Gastroesophageal sphincter (tissue), 4 donors: ENCODE data around the gene SLC43A1. TPM values are rescaled to one million over a fixed set of nuclear protein-coding genes. Genes with fewer than 3 reads are reported as not detected.
A peak's percentile ranks its signal among the peaks of the same experiment; 100 is the strongest.

Experiments used
- ATAC-seq: fragments of 150-250 bp; one replicate; pipeline ENCODE4 v1.9.1; 2016; ENCODE audit warnings: mild to moderate bottlenecking, moderate library complexity
- H3K27ac ChIP-seq, 4 donors: fragments of 200-600 bp; sonication (generic) in 3 of 4; 1 replicate in 3 of 4; 2 replicates in 1 of 4; pipeline ENCODE4 v1.5.1; 2016 to 2019
- H3K27me3 ChIP-seq: fragments of 200-600 bp; sonication (generic); one replicate; pipeline ENCODE4 v1.5.1; 2019
- H3K36me3 ChIP-seq, 2 donors: fragments of 200-600 bp; sonication (generic); one replicate each; pipeline ENCODE4 v1.5.1; 2019; ENCODE audit warnings: control low read depth in 1 of 2
- H3K4me1 ChIP-seq, 3 donors: fragments of 200-600 bp; sonication (generic); 1 replicate in 2 of 3; 2 replicates in 1 of 3; pipeline ENCODE4 v1.5.1; 2016 to 2019; ENCODE audit warnings: control low read depth in 2 of 3
- H3K4me3 ChIP-seq, 2 donors: fragments of 200-600 bp; sonication (generic); one replicate each; pipeline ENCODE4 v1.5.1; 2019; ENCODE audit warnings: mild to moderate bottlenecking in 1 of 2, moderate library complexity in 1 of 2
- H3K9me3 ChIP-seq, 3 donors: fragments of 200-600 bp; sonication (generic); one replicate each; pipeline ENCODE4 v1.5.1; 2017 to 2019; ENCODE audit warnings: control low read depth in 2 of 3
- CTCF ChIP-seq, 4 experiments: fragments of 200-600 bp in 2 of 4; fragments of 450-650 bp in 2 of 4; sonication (generic) in 1 of 4; IDR thresholded peaks; one replicate each; pipeline ENCODE4 v1.5.1; 2017 to 2019; ENCODE audit warnings: antibody characterized with exemption in 4 of 4, mild to moderate bottlenecking in 2 of 4, moderate library complexity in 2 of 4
- EP300 ChIP-seq: sonication (generic); formaldehyde crosslinking; IDR thresholded peaks from one replicate; pipeline ENCODE4 v1.6.1; 2017; ENCODE audit warnings: antibody characterized with exemption, mild to moderate bottlenecking
- POLR2A ChIP-seq, 2 donors: fragments of 450-650 bp; IDR thresholded peaks; one replicate each; pipeline ENCODE4 v1.6.1; 2017; ENCODE audit warnings: antibody characterized with exemption in 2 of 2, mild to moderate bottlenecking in 2 of 2, moderate library complexity in 1 of 2
- POLR2AphosphoS5 ChIP-seq: sonication (generic); formaldehyde crosslinking; IDR thresholded peaks from one replicate; pipeline ENCODE4 v1.6.1; 2017; ENCODE audit warnings: antibody characterized with exemption
- WGBS, 2 donors: methylation state at CpG; one replicate each; pipeline ENCODE4 v1.1.5; 2018; ENCODE audit warnings: low coverage in 1 of 2; 5-methylcytosine and 5-hydroxymethylcytosine counted together
- total RNA-seq, 4 donors: library from RNA; depleted of rRNA; stranded (reverse); fragments of >200 nt; gene quantifications; one replicate each; pipeline ENCODE4 v1.1.0, GENCODE V29; 2016

The SLC43A1 gene
- total RNA-seq, 4 donors from 2014 or later = 14.8 to 36.6 (median 19.7) TPM

- WGBS, 2 donors = 0% methylated on average over 4 of the region's 17 CpGs; no CpG with 5 or more reads in 1 of the 2 donors
- Histone ChIP-seq H3K36me3 (peaks cover 0 to 17% of the 10 kb centered on the region in 2 donors), H3K27ac (peak overlapping the region in 3 of 4 donors; percentile 66 to 84 (median 74)), H3K4me3 (peak overlapping the region; percentile 41 to 66), H3K27me3 (no peaks in the 10 kb centered on the region), H3K9me3 (no peaks in the 10 kb centered on the region), H3K4me1 (peaks cover 3 to 30% (median 11%) of the 10 kb centered on the region in 3 donors)
- TF ChIP-seq CTCF (IDR thresholded peaks at IDR 0.05) = no peak
- TF ChIP-seq EP300 = no peak
- ATAC-seq = peak; percentile 3
Measured at GRCh38 chr11:57530215-57530595, 14.7 kb upstream of the SLC43A1 start.

- no peak for ATAC-seq
- peaks cover 3 to 30% (median 11%) of the 10 kb centered on the region in 3 donors for H3K4me1 ChIP-seq
- TF ChIP-seq POLR2A (IDR thresholded peaks at IDR 0.05) (no peak), POLR2AphosphoS5 (no peak), EP300 (no peak), CTCF (IDR thresholded peaks at IDR 0.05) (no peak)
- H3K9me3 ChIP-seq = no peaks in the 10 kb centered on the region
- H3K27ac ChIP-seq = no peak overlapping the region
- no peaks in the 10 kb centered on the region for H3K27me3 ChIP-seq
- H3K36me3 ChIP-seq = peaks cover 0 to 17% of the 10 kb centered on the region in 2 donors
- no peak overlapping the region for H3K4me3 ChIP-seq
Measured at GRCh38 chr11:57529012-57529411, 13.5 kb upstream of the SLC43A1 start.

- no peaks in the 10 kb centered on the region for H3K27me3 ChIP-seq
- no peak overlapping the region for H3K4me3 ChIP-seq
- H3K4me1 ChIP-seq = peaks cover 3 to 30% (median 11%) of the 10 kb centered on the region in 3 donors
- H3K9me3 ChIP-seq = no peaks in the 10 kb centered on the region
- TF ChIP-seq CTCF (IDR thresholded peaks at IDR 0.05) (peak; percentile 91 to 97 (median 94)), POLR2AphosphoS5 (no peak)
- no peak overlapping the region for H3K27ac ChIP-seq
- WGBS, 2 donors = 12 to 13% methylated on average over 7 of the region's 7 CpGs
- peak; percentile 33 for ATAC-seq
- peaks cover 0 to 17% of the 10 kb centered on the region in 2 donors for H3K36me3 ChIP-seq
Measured at GRCh38 chr11:57527056-57527631, 11.6 kb upstream of the SLC43A1 start.

- Histone ChIP-seq H3K36me3 (peaks cover 0 to 11% of the 10 kb centered on the region in 2 donors), H3K4me1 (peaks cover 0 to 4% (median 0%) of the 10 kb centered on the region in 3 donors), H3K27me3 (no peaks in the 10 kb centered on the region), H3K4me3 (no peak overlapping the region), H3K9me3 (no peaks in the 10 kb centered on the region), H3K27ac (no peak overlapping the region)
- TF ChIP-seq POLR2A (IDR thresholded peaks at IDR 0.05) (no peak), CTCF (IDR thresholded peaks at IDR 0.05) (no peak), EP300 (no peak), POLR2AphosphoS5 (no peak)
- WGBS, 2 donors = 96 to 100% methylated on average over 2 to 3 of the region's 4 CpGs
- no peak for ATAC-seq
Measured at GRCh38 chr11:57523419-57523818, 7.9 kb upstream of the SLC43A1 start.

- no peak overlapping the region for H3K4me3 ChIP-seq
- no peaks in the 10 kb centered on the region for H3K9me3 ChIP-seq
- no peaks in the 10 kb centered on the region for H3K36me3 ChIP-seq
- no peak overlapping the region for H3K27ac ChIP-seq
- H3K27me3 ChIP-seq = no peaks in the 10 kb centered on the region
- TF ChIP-seq CTCF (IDR thresholded peaks at IDR 0.05) (no peak), EP300 (no peak), POLR2A (IDR thresholded peaks at IDR 0.05) (no peak), POLR2AphosphoS5 (no peak)
- H3K4me1 ChIP-seq = peaks cover 0 to 4% (median 1%) of the 10 kb centered on the region in 3 donors
- WGBS, 2 donors = 85 to 94% methylated on average over 2 of the region's 2 CpGs
- no peak for ATAC-seq
Measured at GRCh38 chr11:57521116-57521515, 5.6 kb upstream of the SLC43A1 start.
